B cell (primary cell): Measurements from ENCODE around the gene TNNI3. TPM values are rescaled to one million over a fixed set of nuclear protein-coding genes. Genes with fewer than 3 reads are reported as not detected.

Experiments used
- ATAC-seq: fragments of 200-7000 bp; cut with Tn5 transposase; one replicate; pipeline ENCODE4 v1.10.0; 2021; ENCODE audit warnings: low read depth, mild to moderate bottlenecking, moderate number of reproducible peaks, moderate library complexity
- CTCF ChIA-PET: fragments of 350-600 bp; sonication (Branson Sonifier 250); formaldehyde crosslinking; loops from one replicate; lab custom pipeline; 2021; ENCODE audit warnings: antibody characterized with exemption, inconsistent platforms; lab: Charles Lee
- POLR2A ChIA-PET: fragments of 350-600 bp; sonication (Branson Sonifier 250); formaldehyde crosslinking; loops from one replicate; lab custom pipeline; 2021; ENCODE audit warnings: antibody characterized with exemption; lab: Charles Lee
- DNase-seq: peaks from one replicate; pipeline ENCODE4 v3.0.0; 2013
- H2AFZ ChIP-seq: 2 replicates; pipeline ENCODE4 v1.6.1; 2012; ENCODE audit warnings: mild to moderate bottlenecking, low read depth, low read length; ENCODE audit not compliant: insufficient read depth, poor library complexity, severe bottlenecking
- H3K27ac ChIP-seq, 2 donors: 1 replicate in 1 of 2; 2 replicates in 1 of 2; pipeline ENCODE4 v1.5.1; 2012 to 2013; ENCODE audit warnings: low read length in 2 of 2, mild to moderate bottlenecking in 2 of 2, moderate library complexity in 1 of 2
- H3K27me3 ChIP-seq, 4 experiments: fragments of 200-600 bp in 1 of 4; sonication (generic) in 1 of 4; replicated peaks in 1 of 4; 1 replicate in 2 of 4; 2 replicates in 2 of 4; pipeline versions ENCODE4 v1.6.1 to v1.7.0; 2013 to 2016; ENCODE audit warnings: low read length in 3 of 4, mild to moderate bottlenecking in 2 of 4, mixed read lengths in 1 of 4, moderate library complexity in 1 of 4; ENCODE audit not compliant: insufficient read depth in 4 of 4, control insufficient read depth in 3 of 4; ENCODE audit errors: control extremely low read depth in 1 of 4
- H3K36me3 ChIP-seq, 2 experiments: replicated peaks in 1 of 2; 1 replicate in 1 of 2; 2 replicates in 1 of 2; pipeline versions ENCODE4 v1.6.1 to v1.7.1; 2013; ENCODE audit warnings: low read length in 1 of 2; ENCODE audit not compliant: insufficient read depth in 2 of 2, control insufficient read depth in 1 of 2; ENCODE audit errors: control extremely low read depth in 1 of 2, extremely low read depth in 1 of 2
- H3K4me1 ChIP-seq, 2 donors: fragments of 200-600 bp in 1 of 2; sonication (generic) in 1 of 2; 1 replicate in 1 of 2; 2 replicates in 1 of 2; pipeline versions ENCODE4 v1.5.1 to v1.6.1; 2013 to 2017; ENCODE audit warnings: low read length in 2 of 2; ENCODE audit not compliant: control insufficient read depth in 2 of 2, insufficient read depth in 2 of 2
- H3K4me2 ChIP-seq: replicated peaks from 2 replicates; pipeline ENCODE3; 2012; ENCODE audit warnings: mild to moderate bottlenecking, low read depth, low read length; ENCODE audit not compliant: poor library complexity, severe bottlenecking
- H3K4me3 ChIP-seq, 5 experiments: fragments of 200-600 bp in 1 of 5; sonication (generic) in 1 of 5; 1 replicate in 3 of 5; 2 replicates in 2 of 5; pipeline versions ENCODE4 v1.5.1 to v1.7.0; 2011 to 2016; ENCODE audit warnings: low read length in 4 of 5, mild to moderate bottlenecking in 4 of 5, low read depth in 2 of 5, control low read depth in 1 of 5, moderate library complexity in 1 of 5; ENCODE audit not compliant: insufficient read depth in 1 of 5; ENCODE audit errors: control extremely low read depth in 1 of 5, extremely low read depth in 1 of 5
- H3K79me2 ChIP-seq: fragments of 200-600 bp; sonication (generic); one replicate; pipeline ENCODE4 v1.6.0; 2016; ENCODE audit warnings: low read length; ENCODE audit not compliant: control insufficient read depth, insufficient read depth
- H3K9ac ChIP-seq: fragments of 200-600 bp; sonication (generic); 2 replicates; pipeline ENCODE4 v1.6.1; 2017; ENCODE audit warnings: mild to moderate bottlenecking, low read length, moderate library complexity
- H3K9me3 ChIP-seq, 3 donors: one replicate each; pipeline versions ENCODE4 v1.6.1 to v1.7.1; 2013; ENCODE audit warnings: low read length in 2 of 3; ENCODE audit not compliant: control insufficient read depth in 2 of 3, insufficient read depth in 1 of 3; ENCODE audit errors: control extremely low read depth in 1 of 3
- H4K20me1 ChIP-seq: 2 replicates; pipeline ENCODE4 v1.6.0; 2012; ENCODE audit warnings: mild to moderate bottlenecking, low read length; ENCODE audit not compliant: insufficient read depth, control insufficient read depth, poor library complexity, severe bottlenecking
- H3K27ac Mint-ChIP-seq: one replicate; pipeline ENCODE4 v1.8.0; 2021; ENCODE audit warnings: mixed read lengths
- H3K27me3 Mint-ChIP-seq: one replicate; pipeline ENCODE4 v1.8.0; 2021; ENCODE audit warnings: mixed read lengths
- H3K4me1 Mint-ChIP-seq: one replicate; pipeline ENCODE4 v1.8.0; 2021; ENCODE audit warnings: mixed read lengths
- H3K4me3 Mint-ChIP-seq: one replicate; pipeline ENCODE4 v1.8.0; 2021; ENCODE audit warnings: mixed read lengths
- H3K9me3 Mint-ChIP-seq: one replicate; pipeline ENCODE4 v1.8.0; 2022; ENCODE audit warnings: mixed read lengths; ENCODE audit not compliant: insufficient read depth
- EZH2 ChIP-seq: IDR thresholded peaks from 2 replicates; pipeline ENCODE4 v1.6.1; 2012; ENCODE audit warnings: borderline replicate concordance, low read depth, mild to moderate bottlenecking, moderate library complexity, low read length; ENCODE audit not compliant: insufficient read depth, poor library complexity, severe bottlenecking
- WGBS: methylation state at CpG from one replicate; pipeline ENCODE4 v1.1.5; 2013; ENCODE audit warnings: missing lambda C conversion rate; ENCODE audit not compliant: insufficient coverage; 5-methylcytosine and 5-hydroxymethylcytosine counted together
- intact Hi-C: fragments of 100-400 bp; cut with micrococcal nuclease; formaldehyde crosslinking; loops from one replicate; pipeline ENCODE4 v1.10.0; 2022
- polyA plus RNA-seq: library from polyadenylated mRNA; depleted of rRNA; stranded (reverse); fragments of >200 nt; gene quantifications from 2 replicates; pipeline ENCODE4 v1.2.3, GENCODE V29; 2012
- total RNA-seq, 2 donors: library from RNA; stranded (reverse); fragments of 120-200 nt in 1 of 2; gene quantifications; 1 replicate in 1 of 2; 2 replicates in 1 of 2; pipeline versions ENCODE4 v1.2.3 to v1.2.4, GENCODE V29; 2013 to 2022
- TF ChIP-seq, protein P1 (sequence below): fragments of 200-600 bp; IDR thresholded peaks from one replicate; pipeline ENCODE4 v1.8.0; 2022; ENCODE audit warnings: antibody characterized with exemption, mild to moderate bottlenecking

Gene TNNI3
- total and polyA plus RNA-seq, 2 donors (not counting 1 experiment from before 2014, with no cell fraction given), result not detected

DNA sequence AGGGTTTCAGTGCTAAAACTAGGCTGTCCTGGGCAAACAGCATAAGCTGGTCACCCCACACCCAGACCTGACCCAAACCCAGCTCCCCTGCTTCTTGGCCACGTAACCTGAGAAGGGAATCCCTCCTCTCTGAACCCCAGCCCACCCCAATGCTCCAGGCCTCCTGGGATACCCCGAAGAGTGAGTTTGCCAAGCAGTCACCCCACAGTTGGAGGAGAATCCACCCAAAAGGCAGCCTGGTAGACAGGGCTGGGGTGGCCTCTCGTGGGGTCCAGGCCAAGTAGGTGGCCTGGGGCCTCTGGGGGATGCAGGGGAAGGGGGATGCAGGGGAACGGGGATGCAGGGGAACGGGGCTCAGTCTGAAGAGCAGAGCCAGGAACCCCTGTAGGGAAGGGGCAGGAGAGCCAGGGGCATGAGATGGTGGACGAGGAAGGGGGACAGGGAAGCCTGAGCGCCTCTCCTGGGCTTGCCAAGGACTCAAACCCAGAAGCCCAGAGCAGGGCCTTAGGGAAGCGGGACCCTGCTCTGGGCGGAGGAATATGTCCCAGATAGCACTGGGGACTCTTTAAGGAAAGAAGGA lies 42.9 kb downstream of the TNNI3 start:
- peaks cover 63% of the 10 kb centered on the region for H4K20me1 ChIP-seq
- intact Hi-C loops, result loop anchor here (5.0 to 10.0 kb wide), 4 partner anchors 110 to 1000 kb away; partner anchors contain the start of genes EPN1, PRPF31 and TFPT
- POLR2A ChIA-PET, result no interaction called here
- H3K4me3 ChIP-seq, result no peak overlapping the region
- H3K79me2 ChIP-seq, result peaks cover 46% of the 10 kb centered on the region
- ATAC-seq, result no peak
- DNase-seq, result no peak
- H3K27ac ChIP-seq, result no peak overlapping the region
- no peak overlapping the region for H2AFZ ChIP-seq
- 91% methylated on average over 6 of the region's 9 CpGs for WGBS
- Mint-ChIP-seq H3K9me3 (no peaks in the 10 kb centered on the region), H3K4me1 (peaks cover 46% of the 10 kb centered on the region), H3K27ac (peak overlapping the region; percentile 50), H3K4me3 (peak overlapping the region; percentile 59), H3K27me3 (no peaks in the 10 kb centered on the region)
- peaks cover 0 to 15% of the 10 kb centered on the region in 2 experiments for H3K36me3 ChIP-seq
- no peaks in the 10 kb centered on the region for H3K27me3 ChIP-seq
- peaks cover 12 to 44% of the 10 kb centered on the region in 2 donors for H3K4me1 ChIP-seq
- CTCF ChIA-PET, result interaction anchor here (0.5 to 3.0 kb wide), 2 partner anchors 26 to 304 kb away, joined by 3 to 14 read pairs; no protein-coding TSS in a partner anchor
- no peaks in the 10 kb centered on the region for H3K9me3 ChIP-seq
- no peak overlapping the region for H3K9ac ChIP-seq
- H3K4me2 ChIP-seq, result no peak overlapping the region
- TF ChIP-seq EZH2, result no peak
- TF ChIP-seq, protein P1, sequence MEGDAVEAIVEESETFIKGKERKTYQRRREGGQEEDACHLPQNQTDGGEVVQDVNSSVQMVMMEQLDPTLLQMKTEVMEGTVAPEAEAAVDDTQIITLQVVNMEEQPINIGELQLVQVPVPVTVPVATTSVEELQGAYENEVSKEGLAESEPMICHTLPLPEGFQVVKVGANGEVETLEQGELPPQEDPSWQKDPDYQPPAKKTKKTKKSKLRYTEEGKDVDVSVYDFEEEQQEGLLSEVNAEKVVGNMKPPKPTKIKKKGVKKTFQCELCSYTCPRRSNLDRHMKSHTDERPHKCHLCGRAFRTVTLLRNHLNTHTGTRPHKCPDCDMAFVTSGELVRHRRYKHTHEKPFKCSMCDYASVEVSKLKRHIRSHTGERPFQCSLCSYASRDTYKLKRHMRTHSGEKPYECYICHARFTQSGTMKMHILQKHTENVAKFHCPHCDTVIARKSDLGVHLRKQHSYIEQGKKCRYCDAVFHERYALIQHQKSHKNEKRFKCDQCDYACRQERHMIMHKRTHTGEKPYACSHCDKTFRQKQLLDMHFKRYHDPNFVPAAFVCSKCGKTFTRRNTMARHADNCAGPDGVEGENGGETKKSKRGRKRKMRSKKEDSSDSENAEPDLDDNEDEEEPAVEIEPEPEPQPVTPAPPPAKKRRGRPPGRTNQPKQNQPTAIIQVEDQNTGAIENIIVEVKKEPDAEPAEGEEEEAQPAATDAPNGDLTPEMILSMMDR, result no peak

DNA sequence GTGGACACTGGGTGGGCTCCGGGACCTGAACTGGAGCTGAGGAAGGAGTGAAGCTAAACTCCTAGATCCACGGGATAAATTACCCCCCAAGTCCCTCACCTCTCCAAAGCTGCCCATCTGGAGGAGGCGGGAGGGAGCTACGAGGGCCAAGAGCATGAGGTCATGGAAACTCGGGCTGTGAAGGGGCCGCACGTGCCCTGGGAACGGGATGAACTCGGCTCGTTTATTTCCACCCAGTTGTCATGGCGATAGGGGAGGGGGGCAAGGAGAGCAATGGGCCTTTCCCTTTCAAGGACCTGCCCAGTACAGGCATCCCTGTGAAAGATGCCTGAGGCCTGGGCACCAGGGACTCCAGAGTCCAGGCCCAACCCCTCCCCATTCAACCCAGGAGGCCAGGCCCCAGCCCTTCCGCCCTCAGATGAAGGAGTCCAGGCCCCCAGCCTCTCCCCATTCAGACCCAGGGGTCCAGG lies 43.9 kb downstream of the TNNI3 start:
- Histone ChIP-seq H3K4me2 (peak overlapping the region; percentile 12), H3K9ac (no peak overlapping the region), H3K27ac (peak overlapping the region in 1 of 2 donors; percentile 39), H3K4me3 (no peak overlapping the region), H3K36me3 (peaks cover 0 to 22% of the 10 kb centered on the region in 2 experiments), H3K9me3 (no peaks in the 10 kb centered on the region), H2AFZ (no peak overlapping the region), H3K79me2 (peaks cover 46% of the 10 kb centered on the region), H4K20me1 (peaks cover 67% of the 10 kb centered on the region), H3K4me1 (peaks cover 12 to 43% of the 10 kb centered on the region in 2 donors), H3K27me3 (no peaks in the 10 kb centered on the region)
- H3K27ac Mint-ChIP-seq, result peak overlapping the region; percentile 53
- no peak for DNase-seq
- POLR2A ChIA-PET, result interaction anchor here (0.5 to 0.6 kb wide), 2 partner anchors 10 to 56 kb away, joined by 4 to 7 read pairs; no protein-coding TSS in a partner anchor
- peak overlapping the region; percentile 10 for H3K4me3 Mint-ChIP-seq
- intact Hi-C loops, result loop anchor here (10.0 kb wide), 3 partner anchors 109 to 999 kb away; partner anchors contain the start of genes PRPF31 and TFPT
- CTCF ChIA-PET, result no interaction called here
- H3K9me3 Mint-ChIP-seq, result no peaks in the 10 kb centered on the region
- 75% methylated on average over 10 of the region's 12 CpGs for WGBS
- no peak for ATAC-seq
- peaks cover 44% of the 10 kb centered on the region for H3K4me1 Mint-ChIP-seq
- no peaks in the 10 kb centered on the region for H3K27me3 Mint-ChIP-seq
- TF ChIP-seq, protein P1, result no peak
- no peak for TF ChIP-seq EZH2
